Activated naive CD4-positive, alpha-beta T cell treated with anti-CD3 and anti-CD28 coated beads, Interleukin-2, amount 50 U/mL, for 16 hours (primary cell): ENCODE results near the gene GOLGA8H.
"Not testable (repeated sequence)": the region's sequence is repeated elsewhere in the genome, so short reads cannot be mapped to it uniquely, and the experiment has no call there.

Experiments
- DNase-seq: peaks from one replicate; pipeline ENCODE4 v3.0.0-alpha.2; 2020

Gene GOLGA8H, protein sequence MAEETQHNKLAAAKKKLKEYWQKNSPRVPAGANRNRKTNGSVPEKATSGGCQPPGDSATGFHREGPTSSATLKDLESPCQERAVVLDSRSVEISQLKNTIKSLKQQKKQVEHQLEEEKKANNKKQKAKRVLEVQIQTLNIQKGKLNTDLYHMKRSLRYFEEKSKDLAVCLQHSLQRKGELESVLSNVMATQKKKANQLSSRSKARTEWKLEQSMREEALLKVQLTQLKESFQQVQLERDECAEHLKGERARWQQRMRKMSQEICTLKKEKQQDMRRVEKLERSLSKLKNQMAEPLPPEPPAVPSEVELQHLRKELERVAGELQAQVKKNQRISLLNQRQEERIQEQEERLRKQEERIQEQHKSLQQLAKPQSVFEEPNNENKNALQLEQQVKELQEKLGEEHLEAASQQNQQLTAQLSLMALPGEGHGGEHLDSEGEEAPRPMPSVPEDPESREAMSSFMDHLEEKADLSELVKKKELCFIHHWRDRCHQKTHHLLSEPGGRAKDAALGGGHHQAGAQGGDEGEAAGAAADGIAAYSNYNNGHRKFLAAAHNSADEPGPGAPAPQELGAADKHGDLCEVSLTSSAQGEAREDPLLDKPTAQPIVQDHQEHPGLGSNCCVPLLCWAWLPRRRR

DNA sequence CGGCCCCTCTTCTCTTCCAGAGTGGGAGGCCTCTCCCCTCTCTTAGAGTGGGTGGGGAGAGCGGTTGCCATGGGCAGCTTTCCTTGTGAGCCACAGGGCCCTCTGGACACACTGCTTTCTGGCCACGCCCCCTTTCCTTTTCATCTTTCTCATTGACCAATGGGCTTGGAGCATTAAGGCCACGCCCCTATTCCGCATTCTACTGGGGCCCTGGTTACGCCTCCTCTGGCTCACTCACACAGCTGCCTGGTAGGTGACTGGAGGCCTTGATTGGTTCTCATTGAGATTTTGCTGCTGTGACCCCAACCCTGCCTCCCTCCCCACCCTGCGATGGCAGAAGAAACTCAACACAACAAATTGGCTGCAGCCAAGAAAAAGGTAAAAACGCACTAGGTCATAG lies at the start of gene GOLGA8H:
GOLGA8H (plus strand) TSS at position 233 of the 400 bp plus-strand sequence; CDS start at position 331, 98 bp downstream.
- not testable (repeated sequence) for DNase-seq

GRCh38 chr15:30566949-30567348 lies 36.9 kb upstream of the GOLGA8H start:
- not testable (repeated sequence) for DNase-seq

DNA sequence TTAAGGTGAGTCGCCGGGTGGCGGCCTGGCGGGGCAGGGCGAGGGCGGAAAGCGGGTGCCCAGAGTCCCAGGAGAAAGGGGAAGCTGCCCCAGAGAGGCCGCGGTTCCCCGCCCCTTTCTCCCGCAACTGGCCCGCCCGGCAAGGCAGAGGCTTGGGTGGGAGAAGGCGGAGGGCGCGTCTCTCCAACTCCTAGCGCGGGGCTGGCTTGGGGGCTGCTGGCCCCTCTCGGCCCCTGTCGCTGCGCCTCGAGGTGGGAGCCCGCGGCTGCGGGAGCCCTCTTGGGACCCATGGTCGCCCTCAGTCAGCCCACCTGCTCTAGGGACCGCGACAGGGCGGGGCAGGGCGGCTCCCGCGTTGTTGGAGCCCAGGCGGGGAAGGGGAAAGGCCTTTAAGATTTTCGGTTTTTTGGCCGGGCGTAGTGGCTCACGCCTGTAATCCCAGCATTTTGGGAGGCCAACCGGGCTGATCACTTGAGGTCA lies 30.8 kb upstream of the GOLGA8H start:
- not testable (repeated sequence) for DNase-seq

DNA sequence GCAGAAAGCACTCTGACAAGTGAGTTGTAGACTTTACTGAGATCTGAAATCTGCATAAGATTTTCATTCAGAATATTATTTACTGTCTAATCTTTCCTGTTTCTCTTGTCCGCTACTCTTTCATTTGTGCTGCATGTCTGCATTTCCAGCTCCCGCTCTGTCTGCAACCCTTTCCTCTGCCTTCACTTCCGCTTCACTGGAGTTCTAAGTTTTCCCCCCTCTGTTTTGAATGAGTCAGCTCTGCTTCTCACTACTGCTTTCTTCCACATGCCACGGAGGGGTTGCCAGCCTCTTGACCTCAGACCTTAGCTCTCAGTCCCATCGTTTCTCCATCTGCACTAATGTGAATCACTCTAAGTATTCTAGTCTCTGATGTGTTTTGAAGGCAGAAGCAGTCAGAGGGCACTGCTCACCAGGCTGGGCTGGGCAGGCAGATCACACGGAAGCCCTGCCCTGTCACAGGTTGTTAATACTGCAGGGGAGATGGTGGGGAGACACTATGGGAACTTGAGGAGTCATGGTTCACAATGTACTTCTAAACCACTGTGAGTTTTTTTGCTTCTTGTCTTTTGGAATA lies 24.3 kb upstream of the GOLGA8H start:
- not testable (repeated sequence) for DNase-seq

DNA sequence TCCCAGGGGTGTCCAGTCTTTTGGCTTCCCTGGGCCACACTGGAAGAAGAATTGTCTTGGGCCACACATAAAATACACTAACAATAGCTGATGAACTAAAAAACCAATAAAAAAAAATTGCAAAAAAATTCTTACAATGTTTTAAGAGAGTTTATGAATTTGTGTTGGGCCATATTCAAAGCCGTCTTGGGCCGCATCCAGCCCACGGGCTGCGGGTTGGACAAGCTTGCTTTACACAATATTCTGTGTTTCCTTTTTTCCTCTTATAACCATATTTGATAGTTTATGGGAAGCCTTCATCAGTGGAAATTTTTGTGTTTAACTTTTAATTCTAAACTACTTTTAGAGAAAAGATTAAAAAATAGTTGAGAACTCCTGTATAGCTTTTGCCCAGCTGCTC lies 23.1 kb upstream of the GOLGA8H start:
- DNase-seq, result not testable (repeated sequence)

DNA sequence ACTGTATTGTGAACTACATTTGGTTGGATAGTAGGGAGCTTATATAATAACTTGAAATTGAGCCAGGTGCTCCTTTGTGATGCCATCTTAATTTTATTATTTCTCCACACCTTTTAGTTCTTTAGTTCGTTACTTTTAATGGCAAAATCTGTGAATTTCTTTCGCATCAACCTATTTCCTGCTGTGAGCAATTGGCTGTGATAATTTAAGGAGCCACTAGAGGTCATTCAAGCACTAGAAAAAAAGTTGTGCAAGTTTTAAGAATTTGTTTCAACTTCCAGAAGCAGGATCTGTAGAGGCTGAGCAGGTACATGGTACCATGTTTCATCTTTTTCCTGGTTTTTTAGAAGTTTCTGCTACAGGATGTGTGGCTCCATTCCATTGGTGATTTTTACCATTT lies 4.9 kb upstream of the GOLGA8H start:
- not testable (repeated sequence) for DNase-seq

- not testable (repeated sequence) for DNase-seq
Observed at GRCh38 chr15:30612271-30612670, 8.4 kb downstream of the GOLGA8H start.

- not testable (repeated sequence) for DNase-seq
Observed at GRCh38 chr15:30621342-30621741, 17.5 kb downstream of the GOLGA8H start.

DNA sequence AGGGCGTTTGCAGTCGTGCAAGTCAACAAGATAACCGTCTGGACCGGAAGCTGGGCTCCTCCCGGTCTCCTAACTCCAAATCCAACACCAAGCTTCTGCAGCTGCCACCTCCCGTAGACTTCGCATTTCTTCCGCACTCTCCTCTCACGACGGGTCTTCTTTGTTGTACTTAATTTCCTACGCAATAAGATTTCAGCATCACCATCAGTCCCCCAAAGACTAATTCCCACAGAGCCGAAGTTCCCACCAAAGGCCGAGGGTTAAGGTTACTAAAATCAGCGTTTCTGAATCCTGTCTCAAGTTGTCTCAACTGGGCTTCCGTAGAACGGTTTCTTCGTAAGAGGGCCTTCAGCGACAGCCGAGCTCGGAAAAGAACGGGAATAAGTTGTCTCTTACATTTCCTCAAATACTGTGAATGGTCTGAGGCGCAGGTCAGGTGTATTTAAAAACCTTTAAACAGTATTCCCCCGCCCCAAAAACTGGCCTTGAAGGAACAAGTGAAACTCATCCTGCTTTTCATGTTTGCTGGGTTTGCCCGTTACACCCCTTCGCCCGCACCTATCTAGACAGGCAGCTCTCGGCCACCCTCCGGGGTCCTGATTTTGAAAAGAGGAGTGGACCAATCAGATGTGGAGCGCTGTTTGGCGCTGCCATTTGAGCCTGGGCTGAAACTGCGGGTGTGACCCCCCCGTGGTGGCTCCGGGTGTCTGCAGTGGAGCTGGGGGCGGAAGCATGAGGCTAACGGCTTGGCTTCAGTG lies 21.8 kb downstream of the GOLGA8H start, which contains the start of gene ARHGAP11B:
ARHGAP11B (plus strand) TSS at position 693 of the 758 bp plus-strand sequence.
- peak; percentile 95 for DNase-seq

DNA sequence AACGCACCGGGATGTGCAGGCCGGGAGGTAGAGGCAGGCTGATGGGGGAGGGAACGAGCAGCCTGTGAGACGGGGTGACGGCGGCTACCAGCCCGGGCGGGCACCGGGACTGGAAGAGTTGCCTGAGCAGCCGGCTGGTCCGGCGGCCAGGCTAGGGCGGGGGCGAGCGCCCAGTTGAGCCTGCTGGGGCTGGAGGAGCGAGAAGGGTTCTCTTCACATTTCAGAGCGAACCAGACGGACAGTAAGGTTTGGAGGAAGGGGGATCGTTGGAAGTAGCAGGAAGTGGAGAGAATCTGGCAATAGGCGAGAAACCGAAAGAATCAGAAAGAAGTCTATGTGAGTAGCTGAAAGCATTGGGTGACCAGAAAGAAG lies 22.4 kb downstream of the GOLGA8H start:
- DNase-seq, result not testable (repeated sequence)

DNA sequence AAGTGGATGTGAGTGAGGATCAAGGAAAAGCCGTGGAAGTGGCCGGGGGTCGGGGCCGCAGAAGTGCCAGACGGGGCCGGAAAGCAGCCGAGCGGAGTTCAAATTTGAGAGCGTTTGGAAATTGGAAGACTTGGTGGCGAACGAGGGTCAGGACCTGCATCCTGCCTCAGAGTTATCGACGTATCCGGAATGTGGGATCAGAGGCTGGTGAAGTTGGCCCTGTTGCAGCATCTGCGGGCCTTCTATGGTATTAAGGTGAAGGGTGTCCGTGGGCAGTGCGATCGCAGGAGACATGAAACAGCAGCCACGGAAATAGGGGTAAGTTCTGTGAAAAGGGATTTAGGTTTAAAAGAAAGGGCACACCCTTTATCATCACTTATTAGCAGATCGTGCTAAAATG lies 22.8 kb downstream of the GOLGA8H start:
- DNase-seq, result not testable (repeated sequence)

DNA sequence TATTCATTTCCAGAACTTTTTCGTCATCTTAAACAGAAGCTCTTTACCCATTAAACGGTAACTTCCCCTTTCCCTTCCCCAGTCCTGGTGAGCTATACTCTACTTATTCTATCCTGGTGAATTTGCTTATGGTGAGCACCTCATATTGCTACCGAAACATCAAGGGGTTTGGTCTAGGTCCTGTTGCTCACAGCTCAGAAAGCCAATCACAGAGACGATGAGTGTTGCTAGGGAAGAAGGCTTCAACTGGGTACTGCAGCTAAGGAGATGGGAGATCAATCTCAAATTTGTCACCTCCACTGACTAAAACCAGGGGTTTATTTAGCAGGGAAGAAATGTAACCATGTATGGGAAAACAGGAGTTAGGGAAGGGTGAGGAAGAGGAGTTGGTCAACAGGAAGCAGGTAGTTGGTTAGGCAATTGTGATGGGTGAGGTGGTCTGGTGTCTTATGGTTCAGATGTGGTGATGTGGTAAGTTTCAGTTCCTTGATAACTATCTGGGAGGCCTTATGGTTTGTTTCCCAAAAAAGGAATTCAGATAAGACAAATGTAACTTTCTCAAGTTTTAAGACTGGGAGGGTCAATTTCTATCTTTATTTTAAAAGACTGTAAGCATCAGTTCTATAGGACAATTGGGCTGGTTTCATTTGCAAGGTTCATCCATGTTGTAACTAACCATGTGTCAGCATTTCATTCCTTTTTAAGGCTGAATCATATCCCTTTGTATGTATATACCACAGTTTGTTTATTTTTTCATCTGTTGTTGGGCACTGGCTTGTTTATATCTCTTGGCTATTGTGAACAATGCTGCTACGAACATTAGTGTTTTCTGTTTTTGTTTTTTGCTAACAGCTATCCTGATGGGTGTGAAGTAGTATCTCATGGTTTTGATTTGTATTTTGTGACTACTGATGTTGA lies 46.4 kb downstream of the GOLGA8H start:
- no peak for DNase-seq

GRCh38 chr15:30661154-30661553 lies 57.3 kb downstream of the GOLGA8H start:
- not testable (repeated sequence) for DNase-seq
